CD4-positive, alpha-beta T cell treated with Interleukin-12 subunit alpha and Interleukin-12 subunit beta, for 1 hour (primary cell): Measurements from ENCODE around the gene UPF2.
A peak's percentile ranks its signal among the peaks of the same experiment; 100 is the strongest.
"Not testable (repeated sequence)": the region's sequence is repeated elsewhere in the genome, so short reads cannot be mapped to it uniquely, and the experiment has no call there.

Experiments
- DNase-seq: peaks from one replicate; pipeline ENCODE4 v3.0.0-alpha.2; 2020

UPF2 gene

DNA sequence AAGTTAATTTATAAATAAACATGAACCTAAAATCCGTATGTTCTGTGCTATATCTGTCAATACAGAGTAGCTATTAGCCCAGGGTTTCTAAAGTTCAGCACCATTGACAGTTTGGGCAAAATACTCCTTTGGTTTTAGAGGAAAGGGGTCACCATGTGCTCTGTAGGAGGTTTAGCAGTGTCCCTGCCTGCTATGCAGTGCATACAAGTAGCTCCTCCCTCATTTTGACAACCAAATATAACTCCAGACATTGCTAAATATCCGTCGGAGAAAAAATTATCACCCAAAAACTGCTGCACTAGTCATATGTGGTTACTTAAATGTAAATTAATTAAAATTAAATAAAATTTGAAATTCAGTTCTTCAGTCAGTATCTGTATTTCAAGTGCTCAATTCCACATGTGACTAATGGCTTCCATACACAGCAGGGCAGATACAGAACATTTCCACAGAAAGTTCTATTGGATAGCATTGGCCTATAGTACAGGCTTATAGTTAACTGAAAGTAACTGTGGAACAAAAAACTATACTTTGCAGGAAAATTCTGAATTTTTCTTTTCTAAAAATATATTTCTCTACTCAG lies 6.4 kb downstream of the UPF2 start:
- no peak for DNase-seq

DNA sequence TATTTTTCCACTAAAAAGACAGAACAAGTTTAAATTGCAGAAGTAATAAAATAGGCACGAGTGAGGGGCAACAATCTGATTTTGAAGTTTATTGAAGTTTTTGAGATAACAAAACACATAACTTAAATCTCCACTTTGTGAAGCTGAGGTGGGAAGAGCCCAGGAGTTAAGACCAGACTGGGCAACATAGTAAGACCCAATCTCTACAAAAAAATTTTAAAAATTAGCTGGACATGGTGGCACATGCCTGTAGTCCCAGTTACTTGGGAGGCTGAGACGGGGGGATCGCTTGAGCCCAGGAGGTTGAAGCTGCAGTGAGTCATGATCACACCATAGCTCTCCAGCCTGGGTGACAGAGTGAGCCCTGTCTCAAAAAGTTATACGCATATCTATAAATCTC lies 11.2 kb downstream of the UPF2 start:
- DNase-seq: no peak

DNA sequence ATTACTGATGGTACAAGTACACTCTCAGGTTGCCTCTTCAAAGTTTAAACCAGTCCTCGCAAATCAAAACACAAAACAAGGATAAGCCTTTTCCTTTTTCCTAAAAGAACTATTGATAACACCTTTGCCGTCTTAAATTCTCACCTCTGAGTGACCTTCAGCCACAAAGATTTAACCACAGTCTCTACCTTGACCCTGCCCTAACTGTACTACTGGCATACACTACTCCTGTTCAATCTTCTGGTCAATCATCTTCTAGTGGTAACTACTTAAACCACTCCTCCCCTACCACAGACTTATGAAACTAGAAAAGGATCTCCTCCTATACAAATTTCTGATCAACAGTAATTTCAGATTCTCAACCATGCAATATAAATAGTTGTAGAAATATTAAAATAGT lies 15.1 kb downstream of the UPF2 start:
- no peak for DNase-seq

DNA sequence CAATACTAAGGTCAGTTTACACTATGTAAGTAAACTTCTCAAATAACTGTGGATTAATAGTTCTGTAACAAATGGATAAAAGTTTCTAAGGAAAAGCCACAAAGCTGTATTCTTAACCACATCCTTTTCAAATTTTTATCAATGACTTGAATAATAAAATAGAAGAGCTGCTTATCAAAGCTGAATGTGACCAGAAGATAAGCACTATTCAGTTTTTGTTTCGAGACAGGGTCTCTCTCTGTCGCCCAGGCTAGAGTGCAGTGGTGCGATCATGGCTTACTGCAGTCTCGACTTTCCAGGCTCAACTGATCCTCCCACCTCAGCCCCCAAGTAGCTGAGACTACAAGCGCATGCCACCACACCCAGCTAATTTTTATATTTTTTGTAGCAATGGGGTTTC lies 17.0 kb downstream of the UPF2 start:
- no peak for DNase-seq

DNA sequence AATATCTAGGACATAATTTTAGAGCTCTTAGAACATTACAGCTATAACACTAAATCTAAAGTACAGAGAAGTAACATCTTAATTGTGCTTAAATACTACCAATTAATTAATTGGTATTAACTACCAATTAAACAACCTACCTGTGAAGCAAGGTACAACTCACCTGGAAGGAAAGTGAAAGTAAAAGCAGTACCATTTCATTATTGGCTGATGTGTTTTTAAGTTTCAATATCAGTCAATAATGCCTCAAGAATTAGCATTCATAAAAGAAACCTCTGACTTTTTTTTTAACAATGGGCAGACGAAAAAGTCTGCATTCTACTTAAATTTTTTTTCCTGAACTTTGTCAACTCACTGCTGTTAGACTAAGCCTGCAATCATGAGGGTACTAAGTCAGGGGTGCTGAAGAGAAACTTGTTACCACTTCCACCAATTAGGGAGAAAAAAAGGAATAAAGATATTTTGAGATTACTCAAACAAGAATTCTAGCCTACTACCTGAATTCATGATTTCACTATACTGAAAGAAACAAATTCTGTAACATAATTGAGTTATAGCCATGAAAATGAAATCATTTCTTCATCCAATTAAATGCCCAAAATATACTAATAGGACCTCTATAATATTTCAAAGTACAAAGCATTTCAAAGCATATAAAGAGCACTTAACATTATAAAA lies 19.9 kb downstream of the UPF2 start:
- DNase-seq: peak; percentile 18

DNA sequence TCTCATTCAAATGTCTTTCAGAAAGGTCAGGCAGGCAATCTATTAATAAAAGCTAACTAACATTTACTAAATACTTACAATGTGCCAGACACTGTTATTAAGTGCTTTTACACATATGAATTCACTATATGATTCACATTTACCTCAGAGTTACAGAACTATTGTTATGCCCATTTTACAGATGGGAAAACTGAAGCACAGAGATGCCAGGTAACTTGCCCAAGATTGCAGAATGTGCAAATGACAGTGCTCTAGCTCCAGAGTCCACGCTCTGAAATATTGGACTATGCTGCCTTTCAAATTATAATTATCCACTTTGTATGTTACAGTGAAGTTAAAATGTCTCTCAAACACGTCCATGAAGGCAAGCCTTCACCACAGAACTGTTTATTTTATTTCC lies 22.0 kb downstream of the UPF2 start:
- DNase-seq: no peak

DNA sequence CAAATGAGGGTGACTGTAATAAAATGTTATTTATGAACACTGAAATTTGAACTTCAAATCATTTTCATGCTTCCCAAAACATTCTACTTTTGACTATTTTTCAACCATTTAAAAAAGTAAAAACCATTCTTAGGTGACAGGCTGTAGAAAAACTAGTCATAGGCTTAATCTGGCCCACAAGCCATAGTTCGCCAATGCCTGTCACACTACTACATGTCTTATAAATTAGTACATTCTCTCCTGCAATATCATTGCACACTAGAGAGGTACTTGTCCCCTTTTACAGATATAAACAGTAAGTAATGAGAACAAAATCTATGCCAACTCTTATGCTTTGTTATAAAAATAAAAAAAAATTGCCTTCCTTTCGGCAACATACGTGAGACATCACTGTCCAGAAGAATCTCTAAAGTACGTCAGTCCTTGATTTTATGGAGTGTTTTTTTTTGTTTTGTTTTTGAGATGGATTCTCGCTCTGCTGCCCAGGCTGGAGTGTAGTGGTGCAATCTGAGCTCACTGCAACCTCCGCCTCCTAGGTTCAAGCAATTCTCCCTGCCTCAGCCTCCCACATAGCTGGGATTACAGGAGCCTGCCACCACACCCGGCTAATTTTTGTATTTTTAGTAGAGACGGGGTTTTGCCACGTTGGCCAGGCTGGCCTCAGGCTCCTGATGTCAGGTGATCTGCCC lies 23.2 kb downstream of the UPF2 start:
- no peak for DNase-seq

DNA sequence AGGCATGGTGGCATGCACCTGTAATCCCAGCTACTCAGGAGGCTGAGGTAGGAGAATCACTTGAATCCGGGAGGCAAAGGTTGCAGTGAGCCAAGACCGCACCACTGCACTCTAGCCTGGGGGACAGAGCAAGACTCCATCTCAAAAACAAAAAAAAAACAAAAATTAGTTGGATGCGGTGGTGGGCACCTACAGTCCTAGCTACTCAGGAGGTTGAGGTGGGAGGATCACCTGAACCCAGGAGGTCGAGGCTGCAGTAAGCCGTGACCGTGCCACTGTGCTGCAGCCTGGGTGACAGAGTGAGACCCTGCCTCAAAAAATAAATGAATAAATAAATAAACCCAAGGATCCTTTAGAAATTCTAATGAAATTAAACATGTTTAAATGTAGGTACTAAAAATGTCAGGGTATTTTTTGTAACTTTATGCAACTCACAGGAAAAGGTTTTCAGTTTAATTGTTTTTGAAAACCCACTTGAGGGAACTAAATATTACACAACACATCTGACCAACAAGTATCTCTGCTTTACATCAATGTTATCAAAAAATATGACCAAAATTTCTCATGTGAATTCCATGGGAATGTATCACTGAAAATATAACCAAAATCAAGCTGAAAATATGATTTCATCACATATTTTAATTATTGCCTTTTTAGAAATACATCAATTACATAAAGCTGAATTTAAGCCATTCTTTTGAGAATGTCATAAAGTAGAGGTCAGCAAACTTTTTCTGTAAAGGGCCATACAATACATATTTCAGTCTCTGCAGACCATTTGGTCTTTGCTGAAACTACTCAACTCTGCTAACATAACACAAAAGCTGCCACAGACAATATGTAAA lies 23.9 kb downstream of the UPF2 start:
- DNase-seq: no peak

DNA sequence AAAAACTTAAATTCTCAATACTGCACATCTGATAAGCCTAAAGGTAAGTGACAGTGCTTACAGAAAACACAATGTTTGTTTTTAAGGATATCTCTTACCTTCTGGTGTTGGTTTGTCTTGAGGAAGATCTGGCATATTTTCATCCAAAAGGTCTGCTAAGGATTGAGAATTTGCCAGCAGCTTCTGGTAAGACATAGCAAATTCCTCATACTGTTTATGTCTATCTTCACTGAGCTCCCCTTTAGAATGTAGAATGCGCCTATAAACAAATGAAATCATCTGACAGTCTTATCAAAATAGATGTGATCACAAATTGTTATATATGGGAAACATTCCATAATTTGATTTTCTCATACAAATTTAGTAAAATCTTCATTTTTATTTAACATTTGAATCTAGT lies 28.7 kb downstream of the UPF2 start:
- no peak for DNase-seq

DNA sequence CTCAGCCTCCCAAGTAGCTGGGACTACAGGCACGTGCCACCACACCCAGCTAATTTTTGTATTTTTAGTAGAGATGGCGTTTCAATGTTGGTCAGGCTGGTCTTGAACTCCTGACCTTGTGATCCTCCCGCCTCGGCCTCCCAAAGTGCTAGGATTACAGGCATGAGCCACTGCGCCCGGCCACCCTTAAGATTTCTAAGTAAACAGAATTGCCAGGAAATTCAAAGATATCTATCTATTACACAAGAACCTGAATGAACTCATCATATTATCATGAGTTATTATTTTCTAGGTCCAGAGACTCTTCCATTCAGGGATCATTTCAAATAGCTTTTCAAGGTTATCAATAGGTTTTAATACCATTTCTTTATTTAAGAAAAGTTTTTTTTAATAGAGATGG lies 29.2 kb downstream of the UPF2 start:
- DNase-seq: not testable (repeated sequence)

DNA sequence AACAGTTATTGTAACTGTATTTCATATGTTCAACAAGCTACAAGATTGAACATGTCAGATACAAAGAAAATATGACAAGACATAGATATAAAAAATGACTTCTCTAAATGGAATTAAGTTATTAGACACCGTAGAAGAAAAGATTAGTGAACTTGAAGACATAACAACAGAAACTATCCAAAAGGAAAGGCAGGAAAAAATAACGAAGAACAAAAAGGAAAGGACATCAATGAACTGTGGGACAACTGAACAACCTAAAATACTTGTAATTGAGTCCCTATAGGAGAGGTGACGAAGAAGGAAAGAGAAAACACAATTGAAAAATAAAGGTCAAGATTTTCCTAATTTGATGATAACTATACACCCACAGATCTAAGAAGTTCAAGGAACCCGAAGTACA lies 32.3 kb downstream of the UPF2 start:
- no peak for DNase-seq

DNA sequence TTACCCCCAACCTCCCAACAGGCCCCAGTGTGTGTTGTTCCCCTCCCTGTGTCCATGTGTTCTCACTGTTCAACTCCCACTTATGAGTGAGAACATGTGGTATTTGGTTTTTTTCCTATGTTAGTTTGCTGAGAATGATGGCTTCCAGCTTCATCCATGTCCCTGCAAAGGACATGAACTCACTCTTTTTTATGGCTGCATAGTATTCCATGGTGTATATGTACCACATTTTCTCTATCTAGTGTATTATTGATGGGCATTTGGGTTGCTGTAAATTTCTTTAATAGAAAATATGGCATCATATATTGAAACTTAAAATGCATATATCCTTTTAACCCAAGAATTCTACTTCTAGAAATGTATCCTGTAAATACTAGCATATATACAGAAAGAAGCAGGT lies 33.8 kb downstream of the UPF2 start:
- DNase-seq: not testable (repeated sequence)

DNA sequence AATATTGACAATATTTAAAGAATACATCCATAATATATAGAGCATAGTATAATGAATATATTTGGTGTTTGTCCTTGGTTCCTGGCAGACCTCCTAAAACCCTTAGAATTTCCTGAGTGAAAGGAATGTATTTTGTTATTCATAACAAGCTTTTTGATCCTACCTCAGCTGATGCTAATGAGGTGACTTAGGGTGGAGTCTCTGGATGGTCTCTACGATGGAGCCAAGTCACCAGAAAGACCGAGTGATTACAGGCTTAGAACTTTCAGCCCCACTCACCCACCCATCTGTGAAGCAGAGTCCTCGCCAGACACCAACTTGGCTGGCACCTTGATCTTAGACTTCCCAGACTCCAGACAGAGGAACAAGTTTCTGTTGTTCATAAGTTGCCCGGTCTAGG lies 35.9 kb downstream of the UPF2 start:
- no peak for DNase-seq

DNA sequence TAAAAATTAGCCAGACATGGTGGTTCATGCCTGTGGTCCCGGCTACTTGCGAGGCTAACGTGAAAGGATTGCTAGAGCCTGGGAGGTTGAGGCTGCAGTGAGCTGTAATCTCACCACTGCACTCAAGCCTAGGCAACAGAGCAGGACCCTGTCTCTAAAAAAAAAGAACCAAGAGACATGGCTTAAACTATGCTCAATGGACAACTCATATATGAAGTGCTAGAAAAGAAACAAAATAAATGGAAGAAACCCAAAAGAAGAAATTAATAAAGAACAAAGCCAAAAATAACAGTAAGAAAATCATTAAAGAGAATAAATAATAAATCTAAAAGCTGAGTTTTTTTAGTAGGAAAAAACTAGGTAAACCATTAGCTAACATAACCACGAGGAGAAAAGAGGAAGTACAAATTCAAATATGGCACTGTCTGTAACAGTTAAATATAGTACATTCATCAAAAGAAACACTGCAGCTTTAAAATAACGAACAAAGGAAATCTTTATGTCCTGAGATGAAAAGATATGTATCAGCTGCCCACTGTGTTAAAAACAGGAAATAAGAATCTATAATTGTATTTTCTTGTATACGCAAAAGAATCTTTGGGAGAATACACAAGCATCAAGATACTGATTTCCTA lies 48.7 kb downstream of the UPF2 start:
- DNase-seq: no peak

DNA sequence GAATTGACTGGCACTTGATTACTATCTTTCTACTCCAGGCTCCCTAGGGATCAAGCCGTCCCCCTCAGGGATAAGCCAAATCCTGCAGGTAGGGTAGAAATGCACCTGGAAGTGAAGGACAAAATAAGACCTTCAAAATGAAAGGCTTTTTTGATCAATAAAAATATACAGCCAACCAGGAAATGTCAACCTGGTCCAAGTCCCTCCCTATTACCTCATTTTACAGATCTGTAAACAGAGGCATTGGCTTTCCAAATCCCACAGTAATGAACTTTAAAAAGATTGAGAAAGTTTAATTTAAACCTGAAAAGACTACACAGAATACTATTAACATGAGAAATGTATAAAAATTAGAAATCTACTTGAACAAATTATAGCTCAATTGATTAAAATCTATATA lies 53.7 kb downstream of the UPF2 start:
- no peak for DNase-seq

DNA sequence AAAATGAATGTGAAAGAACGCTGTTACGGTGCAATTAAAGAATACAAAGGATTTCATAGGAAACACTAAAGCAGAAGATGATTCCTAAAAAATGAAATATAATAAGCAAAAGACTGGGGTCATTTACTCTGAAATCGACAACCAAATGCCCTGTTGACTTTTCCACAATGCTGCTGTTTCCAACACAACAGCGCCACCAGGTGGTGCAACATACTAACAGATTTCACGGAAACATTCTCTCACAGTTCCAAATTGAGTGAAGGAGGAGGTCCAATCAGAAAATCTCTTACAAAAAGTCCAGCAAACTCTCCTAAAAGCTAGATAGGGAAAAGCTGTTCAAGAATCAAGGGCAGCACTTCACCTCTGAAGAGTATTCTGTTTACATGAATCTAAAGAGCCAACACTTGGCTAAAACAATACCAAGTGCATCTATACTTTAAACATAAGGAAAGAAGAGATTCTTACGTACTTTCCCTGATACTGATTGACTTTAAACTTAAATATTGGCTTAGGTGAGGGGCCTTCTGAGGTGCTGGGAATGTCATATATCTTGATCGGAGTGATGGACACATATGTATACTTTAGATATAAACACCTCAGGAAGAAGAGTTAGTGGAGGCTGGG lies 55.9 kb downstream of the UPF2 start:
- peak; percentile 71 for DNase-seq

DNA sequence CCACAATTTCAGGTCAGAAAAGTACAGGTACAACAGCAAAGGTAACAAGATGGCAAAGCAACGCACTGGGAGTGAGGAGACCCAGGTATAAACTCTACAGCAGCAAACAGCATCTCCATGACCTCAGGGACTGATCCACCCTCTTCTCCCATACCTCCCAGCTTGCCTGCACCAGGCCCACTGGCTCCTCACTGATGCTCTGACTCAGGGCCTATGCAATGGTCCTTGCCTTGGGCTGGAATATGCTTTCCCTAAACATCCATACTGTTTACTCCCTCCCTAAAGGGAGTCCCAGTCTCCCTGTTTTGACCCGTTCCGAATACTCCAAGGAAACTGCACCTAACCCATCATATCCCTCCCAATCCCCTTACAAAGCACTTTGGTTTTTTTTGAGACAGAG lies 60.4 kb downstream of the UPF2 start:
- no peak for DNase-seq

DNA sequence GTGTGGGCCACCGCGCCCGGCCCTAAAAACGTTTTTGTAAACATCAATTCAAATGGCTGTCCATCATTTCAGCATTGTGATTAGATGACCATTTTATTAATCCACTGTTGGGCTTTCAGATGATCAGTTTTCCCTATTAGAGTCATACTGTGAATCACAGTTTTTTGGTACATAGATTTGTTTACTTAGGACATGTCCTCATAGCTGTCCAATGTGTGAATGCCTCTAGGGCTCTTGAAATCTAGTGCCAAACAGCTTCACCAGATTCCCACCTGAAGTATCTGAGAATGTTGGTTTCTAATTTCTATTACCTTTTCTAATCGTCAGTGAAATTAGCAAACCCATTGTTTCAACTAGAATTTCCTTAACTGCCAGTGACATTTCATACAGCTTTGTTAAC lies 66.8 kb downstream of the UPF2 start:
- DNase-seq: no peak

DNA sequence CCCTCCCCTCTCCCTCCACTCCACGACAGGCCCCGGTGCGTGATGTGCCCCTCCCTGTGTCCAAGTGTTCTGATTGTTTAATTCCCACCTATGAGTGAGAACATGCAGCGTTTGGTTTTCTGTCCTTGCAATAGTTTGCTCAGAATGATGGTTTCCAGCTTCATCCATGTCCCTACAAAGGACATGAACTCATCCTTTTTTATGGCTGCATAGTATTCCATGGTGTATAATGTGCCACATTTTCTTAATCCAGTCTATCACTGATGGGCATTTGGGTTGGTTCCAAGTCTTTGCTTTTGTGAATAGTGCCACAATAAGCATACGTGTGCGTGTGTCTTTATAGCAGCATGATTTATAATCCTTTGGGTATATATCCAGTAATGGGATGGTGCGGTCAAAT lies 70.1 kb downstream of the UPF2 start:
- not testable (repeated sequence) for DNase-seq

DNA sequence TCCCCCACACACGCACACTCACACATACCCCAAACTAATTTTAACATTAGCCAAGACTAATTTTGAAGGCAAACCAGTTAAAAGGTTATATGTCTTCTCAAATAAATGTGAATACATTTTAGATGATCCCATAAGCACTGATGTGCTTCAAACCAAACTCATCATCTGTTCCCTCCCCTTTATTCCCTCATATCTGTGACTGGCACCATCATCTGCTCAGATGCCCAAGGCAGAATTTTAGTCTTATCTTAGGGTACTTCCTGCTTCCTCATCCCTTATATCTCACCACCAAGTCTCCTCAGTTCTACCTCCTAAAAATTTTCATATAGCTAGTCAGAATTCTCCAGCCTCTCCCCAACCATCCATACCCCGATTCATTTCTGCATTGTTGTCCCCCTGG lies 80.4 kb downstream of the UPF2 start:
- no peak for DNase-seq

DNA sequence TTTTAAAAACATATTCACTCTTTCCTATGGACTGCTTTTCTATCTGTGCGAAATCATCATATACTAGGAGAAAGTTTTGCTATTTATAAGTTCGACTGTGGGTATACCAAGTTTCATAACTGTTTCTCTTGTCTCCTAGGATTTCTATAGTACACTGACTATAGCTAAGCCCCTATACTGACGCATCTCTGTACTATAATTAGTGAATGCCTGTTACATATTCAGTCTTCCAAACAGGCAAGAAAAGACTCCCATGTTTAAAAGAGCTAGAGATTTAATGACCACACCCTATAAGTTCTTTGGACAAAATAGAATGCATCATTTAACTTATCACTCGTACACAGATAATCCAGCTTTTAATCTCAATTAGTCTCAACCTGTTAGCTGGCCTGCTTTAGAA lies 80.8 kb downstream of the UPF2 start:
- DNase-seq: no peak

DNA sequence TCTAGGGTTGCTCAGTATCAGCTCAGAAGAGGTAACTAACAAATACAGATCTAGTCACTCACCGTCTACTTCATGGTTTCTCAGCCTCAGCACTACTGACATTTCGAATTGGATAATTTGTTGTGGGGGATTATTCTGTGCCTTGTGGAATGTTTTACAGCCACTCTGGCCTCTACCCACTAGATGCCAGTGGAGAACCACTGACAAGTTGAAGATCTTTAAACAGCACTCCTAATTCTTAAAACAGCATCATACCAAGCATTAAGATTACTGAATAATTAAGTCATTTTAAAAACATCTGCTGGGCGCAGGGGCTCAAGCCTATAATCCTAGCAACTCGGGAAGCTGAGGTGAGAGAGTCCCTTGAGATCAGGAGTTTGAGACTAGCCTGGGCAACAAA lies 82.6 kb downstream of the UPF2 start:
- DNase-seq: no peak

DNA sequence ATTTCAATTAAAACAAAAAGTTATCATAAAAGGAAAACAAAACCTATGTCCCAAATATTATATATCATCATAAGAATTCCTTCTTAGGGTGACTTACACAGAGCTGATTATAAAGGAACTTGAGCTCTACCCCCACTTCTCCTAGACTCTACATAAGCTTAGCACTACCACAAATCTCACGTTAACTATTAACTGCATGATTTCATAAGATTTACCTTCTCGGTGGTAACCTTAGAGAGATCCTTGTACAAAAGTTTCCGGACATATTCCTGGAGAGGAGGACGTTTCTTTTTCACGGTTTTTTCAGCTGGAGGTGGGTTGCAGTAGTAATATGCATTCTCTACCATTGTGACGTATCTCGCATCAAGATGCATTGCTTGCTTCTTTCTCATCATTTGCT lies 83.7 kb downstream of the UPF2 start:
- no peak for DNase-seq
